AG10803 (cell line): ENCODE measurements around the gene PNPLA3.

ENCODE experiments used
- DNase-seq: peaks from one replicate; pipeline ENCODE4 v3.0.0; 2010; ENCODE audit warnings: low read depth
- H3K4me3 ChIP-seq: 2 replicates; pipeline ENCODE4 v1.5.1; 2011; ENCODE audit warnings: mild to moderate bottlenecking, low read length, control low read depth
- CTCF ChIP-seq: conservative IDR thresholded peaks from 2 replicates; pipeline ENCODE4 v1.5.1; 2011; ENCODE audit warnings: mild to moderate bottlenecking, low read length, control low read depth, inconsistent platforms

The PNPLA3 gene

GRCh38 chr22:43974028-43974545 lies 50.5 kb downstream of the PNPLA3 start:
- H3K4me3 ChIP-seq = no peak overlapping the region
- TF ChIP-seq CTCF = no peak
- DNase-seq = no peak

GRCh38 chr22:43975041-43975440 lies 51.4 kb downstream of the PNPLA3 start:
- TF ChIP-seq CTCF = no peak
- H3K4me3 ChIP-seq = no peak overlapping the region
- no peak for DNase-seq

GRCh38 chr22:43976861-43977795 lies 53.5 kb downstream of the PNPLA3 start:
- H3K4me3 ChIP-seq = no peak overlapping the region
- no peak for TF ChIP-seq CTCF
- DNase-seq = no peak

- DNase-seq = no peak
- TF ChIP-seq CTCF = no peak
- no peak overlapping the region for H3K4me3 ChIP-seq
These were observed 55.0 kb downstream of the PNPLA3 start for GRCh38 chr22:43978558-43978957.

GRCh38 chr22:43980579-43980978 lies 57.0 kb downstream of the PNPLA3 start:
- no peak for TF ChIP-seq CTCF
- no peak for DNase-seq
- H3K4me3 ChIP-seq = no peak overlapping the region

GRCh38 chr22:43980996-43981395 lies 57.4 kb downstream of the PNPLA3 start:
- no peak for DNase-seq
- no peak for TF ChIP-seq CTCF
- no peak overlapping the region for H3K4me3 ChIP-seq

GRCh38 chr22:43983808-43984207 lies 60.2 kb downstream of the PNPLA3 start:
- no peak for DNase-seq
- H3K4me3 ChIP-seq = no peak overlapping the region
- TF ChIP-seq CTCF = no peak
